NCI-H2196 (cell line): ENCODE data around the gene ACTA1.
A peak's percentile ranks its signal among the peaks of the same experiment; 100 is the strongest.
"Not testable (repeated sequence)": the region's sequence is repeated elsewhere in the genome, so short reads cannot be mapped to it uniquely, and the experiment has no call there.

Experiments used
- DNase-seq: peaks from one replicate; lab custom pipeline; 2025; ENCODE audit not compliant: unreplicated experiment; lab: John Stamatoyannopoulos, UW

Gene ACTA1

GRCh38 chr1:229440851-229441537 is 7.1 kb upstream of the ACTA1 start:
- DNase-seq: no peak

GRCh38 chr1:229438021-229438420 is 4.1 kb upstream of the ACTA1 start:
- DNase-seq: no peak

GRCh38 chr1:229437443-229437842 is 3.5 kb upstream of the ACTA1 start:
- DNase-seq: no peak

- no peak for DNase-seq
Measured at GRCh38 chr1:229436201-229436600, 2.3 kb upstream of the ACTA1 start.

GRCh38 chr1:229434641-229435051 is 752 bp upstream of the ACTA1 start:
- no peak for DNase-seq

GRCh38 chr1:229433364-229434004 is 410 bp downstream of the ACTA1 start:
- no peak for DNase-seq

GRCh38 chr1:229432905-229433304 is 989 bp downstream of the ACTA1 start:
- no peak for DNase-seq

- no peak for DNase-seq
Measured at GRCh38 chr1:229432116-229432461, 1.8 kb downstream of the ACTA1 start.

- no peak for DNase-seq
Measured at GRCh38 chr1:229431284-229432115, 2.4 kb downstream of the ACTA1 start.

GRCh38 chr1:229430761-229431283 is 3.1 kb downstream of the ACTA1 start:
- DNase-seq: no peak

- DNase-seq: no peak
Measured at GRCh38 chr1:229428256-229428655, 5.6 kb downstream of the ACTA1 start.

GRCh38 chr1:229427572-229427971 is 6.3 kb downstream of the ACTA1 start:
- DNase-seq: no peak

GRCh38 chr1:229425564-229426159 is 8.2 kb downstream of the ACTA1 start:
- no peak for DNase-seq

GRCh38 chr1:229420765-229421164 is 13.1 kb downstream of the ACTA1 start:
- no peak for DNase-seq

- no peak for DNase-seq
Measured at GRCh38 chr1:229420224-229420623, 13.7 kb downstream of the ACTA1 start.

GRCh38 chr1:229418586-229418985 is 15.3 kb downstream of the ACTA1 start:
- DNase-seq: not testable (repeated sequence)

- DNase-seq: not testable (repeated sequence)
Measured at GRCh38 chr1:229412810-229413209, 21.1 kb downstream of the ACTA1 start.

- no peak for DNase-seq
Measured at GRCh38 chr1:229412056-229412455, 21.8 kb downstream of the ACTA1 start.

- no peak for DNase-seq
Measured at GRCh38 chr1:229411434-229412055, 22.3 kb downstream of the ACTA1 start.

- DNase-seq: peak; percentile 71
Measured at GRCh38 chr1:229410692-229411433, 23.0 kb downstream of the ACTA1 start.
